ENCODE results near the gene TTBK2.

DNA sequence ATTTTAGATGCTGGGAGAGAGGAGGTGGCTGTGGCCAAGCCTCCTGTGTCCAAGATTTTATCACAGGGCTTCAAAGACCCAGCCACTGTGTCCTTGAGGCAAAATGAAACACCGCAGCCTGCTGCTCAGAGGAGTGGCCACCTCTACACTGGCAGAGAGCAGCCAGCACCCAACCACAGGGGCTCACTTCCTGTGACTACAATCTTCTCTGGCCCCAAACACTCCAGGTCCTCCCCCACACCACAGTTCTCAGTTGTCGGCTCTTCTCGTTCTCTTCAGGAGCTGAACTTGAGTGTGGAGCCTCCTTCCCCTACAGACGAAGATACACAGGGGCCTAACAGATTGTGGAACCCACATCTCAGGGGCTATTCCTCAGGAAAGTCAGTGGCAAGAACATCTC lies 229.3 kb downstream of the TTBK2 start:
- TF ChIP-seq POLR2AphosphoS5 (IDR thresholded peaks at IDR 0.05; ENCODE audit: low read depth, low read length) (no peak), PAX5 (IDR thresholded peaks at IDR 0.05; ENCODE audit: insufficient read depth, low read length, severe bottlenecking) (no peak), POLR2A (IDR thresholded peaks at IDR 0.05; ENCODE audit: low read depth, low read length) (no peak), TAF1 (IDR thresholded peaks at IDR 0.05; ENCODE audit: low read depth, low read length) (no peak)

Measured in GM12891 (cell line).